Fibroblast of lung (primary cell): ENCODE results near the gene OR4N5. TPM values are rescaled to one million over a fixed set of nuclear protein-coding genes. Genes with fewer than 3 reads are reported as not detected.

Experiments used
- DNase-seq, 2 donors: peaks; one replicate each; pipeline versions ENCODE4 v3.0.0 to v3.0.0-alpha.2; 2010; ENCODE audit warnings: low read depth in 2 of 2
- H2AFZ ChIP-seq: 2 replicates; pipeline ENCODE4 v1.5.1; 2012; ENCODE audit warnings: low read length, control low read depth, inconsistent platforms
- H3K27ac ChIP-seq: 2 replicates; pipeline ENCODE4 v1.5.1; 2011; ENCODE audit warnings: low read length, control low read depth; ENCODE audit not compliant: insufficient read depth
- H3K27me3 ChIP-seq: 2 replicates; pipeline ENCODE4 v1.5.1; 2011; ENCODE audit warnings: mild to moderate bottlenecking, low read length; ENCODE audit not compliant: control insufficient read depth, insufficient read depth
- H3K36me3 ChIP-seq: 2 replicates; pipeline ENCODE4 v1.5.1; 2011; ENCODE audit warnings: low read length; ENCODE audit not compliant: control insufficient read depth, insufficient read depth
- H3K4me1 ChIP-seq: 2 replicates; pipeline ENCODE4 v1.5.1; 2011; ENCODE audit warnings: low read length; ENCODE audit not compliant: control insufficient read depth, insufficient read depth; ENCODE audit errors: extremely low read depth
- H3K4me2 ChIP-seq: 2 replicates; pipeline ENCODE4 v1.5.1; 2011; ENCODE audit warnings: low read length, control low read depth; ENCODE audit not compliant: insufficient read depth; ENCODE audit errors: extremely low read depth
- H3K4me3 ChIP-seq, 4 experiments: fragments of 200-600 bp in 1 of 4; sonication (generic) in 1 of 4; replicated peaks in 1 of 4; 2 replicates each; pipeline ENCODE4 v1.5.1; 2011 to 2016; ENCODE audit warnings: low read length in 4 of 4, low read depth in 3 of 4, mild to moderate bottlenecking in 3 of 4, control low read depth in 2 of 4, inconsistent platforms in 1 of 4, mixed read lengths in 1 of 4; ENCODE audit not compliant: insufficient read depth in 1 of 4; ENCODE audit errors: control extremely low read depth in 1 of 4
- H3K79me2 ChIP-seq: 2 replicates; pipeline ENCODE4 v1.5.1; 2012; ENCODE audit warnings: mild to moderate bottlenecking, low read length, inconsistent platforms; ENCODE audit not compliant: control insufficient read depth, insufficient read depth
- H3K9ac ChIP-seq: 2 replicates; pipeline ENCODE4 v1.5.1; 2011; ENCODE audit warnings: mild to moderate bottlenecking, low read length, control low read depth; ENCODE audit not compliant: insufficient read depth
- H3K9me3 ChIP-seq: 2 replicates; pipeline ENCODE4 v1.5.1; 2012; ENCODE audit warnings: low read depth, low read length; ENCODE audit not compliant: control insufficient read depth, insufficient read depth
- H4K20me1 ChIP-seq: 2 replicates; pipeline ENCODE4 v1.5.1; 2011; ENCODE audit warnings: low read length; ENCODE audit not compliant: control insufficient read depth, insufficient read depth; ENCODE audit errors: extremely low read depth
- EZH2 ChIP-seq: IDR thresholded peaks from 2 replicates; pipeline ENCODE4 v1.5.1; 2012; ENCODE audit warnings: low read length, control low read depth, mild to moderate bottlenecking; ENCODE audit errors: missing control alignments
- polyA plus RNA-seq, 2 donors: library from polyadenylated mRNA; depleted of rRNA in 1 of 2; stranded (reverse) in 1 of 2; unstranded in 1 of 2; fragments of >200 nt; gene quantifications; 2 replicates each; pipeline ENCODE4 v1.2.1, GENCODE V29; 2011 to 2012; ENCODE audit warnings: missing spikeins in 1 of 2
- total RNA-seq: library from RNA; depleted of rRNA; stranded (reverse); fragments of >200 nt; gene quantifications from 2 replicates; pipeline ENCODE4 v1.2.1, GENCODE V29; 2014
- TF ChIP-seq, protein P1 (sequence below), 2 donors: IDR thresholded peaks in 1 of 2; conservative IDR thresholded peaks in 1 of 2; 1 replicate in 1 of 2; 2 replicates in 1 of 2; pipeline ENCODE4 v1.5.1; 2011 to 2012; ENCODE audit warnings: low read length in 2 of 2, control low read depth in 1 of 2, inconsistent platforms in 1 of 2, low read depth in 1 of 2, mild to moderate bottlenecking in 1 of 2

The OR4N5 gene
- total and polyA plus RNA-seq, 2 donors (not counting 1 experiment from before 2014, with no cell fraction given), result not detected

GRCh38 chr14:20190596-20190995, 52.0 kb downstream of the OR4N5 start, which contains the start of gene OR11G2:
Gene OR11G2 (plus strand): TSS chr14:20190896. CDS start chr14:20197438, 6,542 bp downstream.
- TF ChIP-seq EZH2, result no peak
- TF ChIP-seq, protein P1, sequence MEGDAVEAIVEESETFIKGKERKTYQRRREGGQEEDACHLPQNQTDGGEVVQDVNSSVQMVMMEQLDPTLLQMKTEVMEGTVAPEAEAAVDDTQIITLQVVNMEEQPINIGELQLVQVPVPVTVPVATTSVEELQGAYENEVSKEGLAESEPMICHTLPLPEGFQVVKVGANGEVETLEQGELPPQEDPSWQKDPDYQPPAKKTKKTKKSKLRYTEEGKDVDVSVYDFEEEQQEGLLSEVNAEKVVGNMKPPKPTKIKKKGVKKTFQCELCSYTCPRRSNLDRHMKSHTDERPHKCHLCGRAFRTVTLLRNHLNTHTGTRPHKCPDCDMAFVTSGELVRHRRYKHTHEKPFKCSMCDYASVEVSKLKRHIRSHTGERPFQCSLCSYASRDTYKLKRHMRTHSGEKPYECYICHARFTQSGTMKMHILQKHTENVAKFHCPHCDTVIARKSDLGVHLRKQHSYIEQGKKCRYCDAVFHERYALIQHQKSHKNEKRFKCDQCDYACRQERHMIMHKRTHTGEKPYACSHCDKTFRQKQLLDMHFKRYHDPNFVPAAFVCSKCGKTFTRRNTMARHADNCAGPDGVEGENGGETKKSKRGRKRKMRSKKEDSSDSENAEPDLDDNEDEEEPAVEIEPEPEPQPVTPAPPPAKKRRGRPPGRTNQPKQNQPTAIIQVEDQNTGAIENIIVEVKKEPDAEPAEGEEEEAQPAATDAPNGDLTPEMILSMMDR (conservative IDR thresholded peaks at IDR 0.05 in 1 of 2, IDR thresholded peaks at IDR 0.05 in 1 of 2; ENCODE audit: low read depth in 1 of 2, low read length in 2 of 2), result no peak
- H2AFZ ChIP-seq, result no peak within 1 kb of the TSS
- no peaks in the 10 kb centered on the region for H3K79me2 ChIP-seq
- no peak within 1 kb of the TSS for H3K27ac ChIP-seq
- no peaks in the 10 kb centered on the region for H3K9me3 ChIP-seq
- no peaks in the 10 kb centered on the region for H3K27me3 ChIP-seq
- H3K4me1 ChIP-seq, result no peaks in the 10 kb centered on the region
- H3K4me3 ChIP-seq, result no peak within 1 kb of the TSS
- H3K4me2 ChIP-seq, result no peak within 1 kb of the TSS
- no peaks in the 10 kb centered on the region for H3K36me3 ChIP-seq
- H3K9ac ChIP-seq, result no peak within 1 kb of the TSS
- no peak for DNase-seq
- no peaks in the 10 kb centered on the region for H4K20me1 ChIP-seq

DNA sequence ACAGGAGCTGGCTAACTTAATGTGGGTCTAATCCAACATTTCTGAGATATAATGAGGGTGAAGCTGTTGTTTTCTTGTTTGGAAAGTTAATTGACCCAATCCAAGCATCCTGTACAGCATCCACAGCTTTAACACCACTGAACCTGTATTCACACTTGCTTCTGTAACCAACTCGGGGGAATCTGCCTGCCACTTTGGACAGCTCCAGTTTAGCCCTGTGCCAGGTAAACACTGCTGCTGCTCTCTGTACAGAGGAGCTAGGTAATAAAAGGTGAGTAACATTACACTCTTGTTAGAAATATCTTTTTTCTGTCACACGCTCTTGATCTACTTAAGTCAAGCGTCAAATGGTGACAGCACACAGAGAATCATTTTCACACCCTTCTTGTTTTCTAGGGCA, 52.8 kb downstream of the OR4N5 start:
- H3K9me3 ChIP-seq, result no peaks in the 10 kb centered on the region
- no peaks in the 10 kb centered on the region for H4K20me1 ChIP-seq
- no peak for DNase-seq
- no peaks in the 10 kb centered on the region for H3K27me3 ChIP-seq
- no peak overlapping the region for H3K27ac ChIP-seq
- TF ChIP-seq EZH2, result no peak
- TF ChIP-seq, protein P1 (conservative IDR thresholded peaks at IDR 0.05 in 1 of 2, IDR thresholded peaks at IDR 0.05 in 1 of 2; ENCODE audit: low read depth in 1 of 2, low read length in 2 of 2), result no peak
- no peaks in the 10 kb centered on the region for H3K79me2 ChIP-seq
- no peaks in the 10 kb centered on the region for H3K36me3 ChIP-seq
- no peak overlapping the region for H3K4me2 ChIP-seq
- H3K4me3 ChIP-seq, result no peak overlapping the region
- H3K9ac ChIP-seq, result no peak overlapping the region
- no peak overlapping the region for H2AFZ ChIP-seq
- no peaks in the 10 kb centered on the region for H3K4me1 ChIP-seq

DNA sequence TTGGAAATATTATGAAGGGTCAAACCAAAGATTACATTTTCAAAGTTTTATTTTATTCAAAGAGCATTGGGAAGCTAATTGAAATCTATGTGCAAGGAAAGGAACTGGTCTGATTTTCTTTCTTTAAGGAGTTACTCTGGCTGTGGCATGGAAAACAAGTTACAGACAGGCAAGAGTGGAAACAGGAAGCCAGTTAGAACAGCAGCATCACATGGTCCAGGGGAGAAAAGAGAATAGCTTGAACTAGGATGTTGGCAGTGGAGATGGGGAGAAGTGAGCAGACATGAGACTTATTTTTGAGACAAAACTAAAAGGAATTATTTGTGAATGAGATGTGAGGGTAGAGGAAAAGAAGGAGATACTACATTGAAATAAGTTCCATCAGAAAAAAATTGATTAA, 55.5 kb downstream of the OR4N5 start:
- TF ChIP-seq EZH2, result no peak
- TF ChIP-seq, protein P1 (conservative IDR thresholded peaks at IDR 0.05 in 1 of 2, IDR thresholded peaks at IDR 0.05 in 1 of 2; ENCODE audit: low read depth in 1 of 2, low read length in 2 of 2), result no peak
- no peaks in the 10 kb centered on the region for H3K9me3 ChIP-seq

More for the DNA sequence above, 55.5 kb downstream of the OR4N5 start:
- Histone ChIP-seq H3K27me3 (no peaks in the 10 kb centered on the region), H3K4me2 (no peak overlapping the region), H2AFZ (no peak overlapping the region), H4K20me1 (no peaks in the 10 kb centered on the region), H3K4me3 (no peak overlapping the region), H3K9ac (no peak overlapping the region), H3K4me1 (no peaks in the 10 kb centered on the region), H3K27ac (no peak overlapping the region), H3K79me2 (no peaks in the 10 kb centered on the region), H3K36me3 (no peaks in the 10 kb centered on the region)
- DNase-seq, result no peak

Other genes with a start within 250 kb of the OR4N5 start
- not detected in 2 replicates for gene OR4K5, start 218.2 kb upstream of the OR4N5 start, total RNA-seq
- gene OR4K5, start 218.2 kb upstream of the OR4N5 start, polyA plus RNA-seq, result not detected in 2 replicates
- not detected in 2 replicates for gene OR4K1, start 207.9 kb upstream of the OR4N5 start, total RNA-seq
- gene OR4K1, start 207.9 kb upstream of the OR4N5 start, polyA plus RNA-seq, result not detected in 2 replicates
- gene OR4K15, start 163.2 kb upstream of the OR4N5 start, total RNA-seq, result not detected in 2 replicates
- gene OR4K15, start 163.2 kb upstream of the OR4N5 start, polyA plus RNA-seq, result not detected in 2 replicates
- gene OR4Q2, start 136.7 kb upstream of the OR4N5 start, total RNA-seq, result not detected in 2 replicates
- gene OR4Q2, start 136.7 kb upstream of the OR4N5 start, polyA plus RNA-seq, result not detected in 2 replicates
- not detected in 2 replicates for gene OR4K14, start 119.5 kb upstream of the OR4N5 start, total RNA-seq
- not detected in 2 replicates for gene OR4K14, start 119.5 kb upstream of the OR4N5 start, polyA plus RNA-seq
- not detected in 2 replicates for gene OR4K13, start 102.8 kb upstream of the OR4N5 start, total RNA-seq
- gene OR4K13, start 102.8 kb upstream of the OR4N5 start, polyA plus RNA-seq, result not detected in 2 replicates
- not detected in 2 replicates for gene OR4L1, start 78.8 kb upstream of the OR4N5 start, total RNA-seq
- not detected in 2 replicates for gene OR4L1, start 78.8 kb upstream of the OR4N5 start, polyA plus RNA-seq
- gene OR4K17, start 28.1 kb upstream of the OR4N5 start, total RNA-seq, result not detected in 2 replicates
- gene OR4K17, start 28.1 kb upstream of the OR4N5 start, polyA plus RNA-seq, result not detected in 2 replicates
- gene OR11G2, start 52.1 kb downstream of the OR4N5 start, total RNA-seq, result not detected in 2 replicates
- gene OR11G2, start 52.1 kb downstream of the OR4N5 start, polyA plus RNA-seq, result not detected in 2 replicates
- gene OR11H6, start 84.9 kb downstream of the OR4N5 start, total RNA-seq, result not detected in 2 replicates
- gene OR11H6, start 84.9 kb downstream of the OR4N5 start, polyA plus RNA-seq, result not detected in 2 replicates
- gene OR11H7, start 90.2 kb downstream of the OR4N5 start, total RNA-seq, result not detected in 2 replicates
- gene OR11H7, start 90.2 kb downstream of the OR4N5 start, polyA plus RNA-seq, result not detected in 2 replicates
- not detected in 2 replicates for gene OR11H4, start 100.5 kb downstream of the OR4N5 start, total RNA-seq
- gene OR11H4, start 100.5 kb downstream of the OR4N5 start, polyA plus RNA-seq, result not detected in 2 replicates
- 20.0 and 22.0 TPM in 2 replicates for gene TTC5, start 167.1 kb downstream of the OR4N5 start, total RNA-seq
- 20.3 and 22.4 TPM in 2 replicates for gene TTC5, start 167.1 kb downstream of the OR4N5 start, polyA plus RNA-seq
- gene CCNB1IP1, start 194.5 kb downstream of the OR4N5 start, total RNA-seq, result 77.5 and 110 TPM in 2 replicates
- gene CCNB1IP1, start 194.5 kb downstream of the OR4N5 start, polyA plus RNA-seq, result 33.3 and 48.5 TPM in 2 replicates
- 5.6 and 6.6 TPM in 2 replicates for gene PARP2, start 204.8 kb downstream of the OR4N5 start, total RNA-seq
- gene PARP2, start 204.8 kb downstream of the OR4N5 start, polyA plus RNA-seq, result 16.9 and 28.7 TPM in 2 replicates